Measurements from ENCODE around the gene FBXL19.
A peak's percentile ranks its signal among the peaks of the same experiment; 100 is the strongest.

Gene FBXL19

DNA sequence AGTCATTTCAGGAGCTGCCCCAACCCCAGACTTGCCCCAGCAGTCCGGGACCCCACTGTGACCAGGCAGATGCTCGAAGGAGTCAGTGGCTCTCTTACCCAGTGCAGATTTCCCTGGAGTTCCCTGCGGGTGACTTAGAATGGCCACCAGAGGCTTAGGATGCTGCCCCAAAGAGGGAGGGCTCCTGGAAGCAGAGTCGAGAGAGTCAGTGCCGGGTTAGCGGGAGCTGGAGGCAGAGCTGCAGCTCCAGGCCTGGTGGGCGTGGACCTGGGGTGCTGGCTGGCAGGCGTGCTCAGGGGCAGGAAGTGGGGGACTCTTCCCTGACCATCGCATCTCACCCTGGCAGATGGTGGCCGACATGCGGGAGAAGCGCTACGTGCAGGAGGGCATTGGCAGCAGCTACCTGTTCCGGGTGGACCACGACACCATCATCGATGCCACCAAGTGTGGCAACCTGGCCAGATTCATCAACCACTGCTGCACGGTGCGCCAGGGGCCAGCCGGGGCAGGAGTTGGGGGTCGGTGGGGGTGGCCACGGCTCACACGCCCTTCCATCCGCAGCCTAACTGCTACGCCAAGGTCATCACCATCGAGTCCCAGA is 60.0 kb downstream of the FBXL19 start (continued):
- peak; percentile 42 for TF ChIP-seq SP2 (tag by site-specific recombination; IDR thresholded peaks at IDR 0.05)
- peak; percentile 19; the same call in 1 of the 2 replicates for TF ChIP-seq ZNF146 (tag by site-specific recombination; IDR thresholded peaks at IDR 0.05)
- TF ChIP-seq, protein P1, sequence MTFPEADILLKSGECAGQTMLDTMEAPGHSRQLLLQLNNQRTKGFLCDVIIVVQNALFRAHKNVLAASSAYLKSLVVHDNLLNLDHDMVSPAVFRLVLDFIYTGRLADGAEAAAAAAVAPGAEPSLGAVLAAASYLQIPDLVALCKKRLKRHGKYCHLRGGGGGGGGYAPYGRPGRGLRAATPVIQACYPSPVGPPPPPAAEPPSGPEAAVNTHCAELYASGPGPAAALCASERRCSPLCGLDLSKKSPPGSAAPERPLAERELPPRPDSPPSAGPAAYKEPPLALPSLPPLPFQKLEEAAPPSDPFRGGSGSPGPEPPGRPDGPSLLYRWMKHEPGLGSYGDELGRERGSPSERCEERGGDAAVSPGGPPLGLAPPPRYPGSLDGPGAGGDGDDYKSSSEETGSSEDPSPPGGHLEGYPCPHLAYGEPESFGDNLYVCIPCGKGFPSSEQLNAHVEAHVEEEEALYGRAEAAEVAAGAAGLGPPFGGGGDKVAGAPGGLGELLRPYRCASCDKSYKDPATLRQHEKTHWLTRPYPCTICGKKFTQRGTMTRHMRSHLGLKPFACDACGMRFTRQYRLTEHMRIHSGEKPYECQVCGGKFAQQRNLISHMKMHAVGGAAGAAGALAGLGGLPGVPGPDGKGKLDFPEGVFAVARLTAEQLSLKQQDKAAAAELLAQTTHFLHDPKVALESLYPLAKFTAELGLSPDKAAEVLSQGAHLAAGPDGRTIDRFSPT (tag by site-specific recombination; IDR thresholded peaks at IDR 0.05) = peak; percentile 30; the same call in 1 of the 2 replicates
- 0 out of 2 replicates have a peak, but pooled peaks have one; percentile 21 for TF ChIP-seq ZIC2 (tag by site-specific recombination; IDR thresholded peaks at IDR 0.05)
- TF ChIP-seq ZNF10 (tag by site-specific recombination; IDR thresholded peaks at IDR 0.05) = 0 out of 2 replicates have a peak, but pooled peaks have one; percentile 7

DNA sequence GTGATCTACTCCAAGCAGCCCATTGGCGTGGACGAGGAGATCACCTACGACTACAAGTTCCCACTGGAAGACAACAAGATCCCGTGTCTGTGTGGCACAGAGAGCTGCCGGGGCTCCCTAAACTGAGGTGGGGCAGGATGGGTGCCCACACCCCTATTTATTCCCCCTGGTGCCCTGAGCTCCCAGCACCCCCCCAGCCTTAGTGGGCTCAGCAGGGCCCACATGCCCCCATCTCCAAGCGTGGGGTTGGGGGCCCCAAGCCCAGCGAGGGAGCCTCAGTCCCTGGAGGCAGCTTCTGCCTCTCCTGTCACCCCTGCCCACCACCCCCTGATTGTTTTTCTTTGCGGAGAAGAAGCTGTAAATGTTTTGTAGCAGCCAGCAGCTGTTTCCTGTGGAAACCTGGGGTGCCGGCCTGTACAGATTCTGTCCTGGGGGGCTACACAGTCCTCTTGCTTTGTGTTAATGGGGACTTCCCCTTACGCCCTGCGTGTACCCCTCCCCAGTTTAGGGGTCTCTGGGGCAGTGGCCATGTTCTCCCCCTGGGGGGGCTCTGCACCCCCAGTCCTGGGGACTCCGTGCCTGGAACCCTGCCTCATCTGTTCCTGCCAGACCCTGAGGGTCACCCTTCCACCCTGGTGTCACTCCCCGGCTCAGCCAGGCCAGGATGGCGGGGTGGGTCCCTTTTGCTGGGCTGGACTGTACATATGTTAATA is 60.7 kb downstream of the FBXL19 start:
- ChIA-PET POLR2A (interaction anchor here (0.6 to 2.9 kb wide), 15 partner anchors 11 to 1169 kb away, joined by 3 to 13 read pairs (median 3); partner anchors contain the start of genes FUS, KAT8, PAGR1 and ZNF646), CTCF (interaction anchor here (0.5 to 4.2 kb wide), 52 partner anchors 9 to 1174 kb away, joined by 3 to 25 read pairs (median 4); partner anchors contain the start of genes ARMC5, KAT8, PAGR1 and STX4)
- Histone ChIP-seq H3K4me3 (ENCODE audit: low read depth, low read length) (no peak overlapping the region), H3K36me3 (ENCODE audit: control insufficient read depth in 2 of 2, insufficient read depth in 1 of 2, low read length in 2 of 2) (peaks cover 0 to 81% of the 10 kb centered on the region in 2 experiments; a peak in 2 of 3 replicates), H3K9me3 (ENCODE audit: control insufficient read depth, insufficient read depth, low read depth, low read length) (no peaks in the 10 kb centered on the region), H3K4me1 (ENCODE audit: control insufficient read depth, insufficient read depth, low read length) (no peaks in the 10 kb centered on the region), H3K27ac (ENCODE audit: extremely low read depth, low read depth, low read length) (no peak overlapping the region)
- TF ChIP-seq, protein P2, sequence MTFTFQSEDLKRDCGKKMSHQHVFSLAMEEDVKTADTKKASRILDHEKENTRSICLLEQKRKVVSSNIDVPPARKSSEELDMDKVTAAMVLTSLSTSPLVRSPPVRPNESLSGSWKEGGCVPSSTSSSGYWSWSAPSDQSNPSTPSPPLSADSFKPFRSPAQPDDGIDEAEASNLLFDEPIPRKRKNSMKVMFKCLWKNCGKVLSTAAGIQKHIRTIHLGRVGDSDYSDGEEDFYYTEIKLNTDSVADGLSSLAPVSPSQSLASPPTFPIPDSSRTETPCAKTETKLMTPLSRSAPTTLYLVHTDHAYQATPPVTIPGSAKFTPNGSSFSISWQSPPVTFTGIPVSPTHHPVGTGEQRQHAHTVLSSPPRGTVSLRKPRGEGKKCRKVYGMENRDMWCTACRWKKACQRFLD (tag by site-specific recombination; IDR thresholded peaks at IDR 0.05) = no peak
- TF ChIP-seq, protein P3, sequence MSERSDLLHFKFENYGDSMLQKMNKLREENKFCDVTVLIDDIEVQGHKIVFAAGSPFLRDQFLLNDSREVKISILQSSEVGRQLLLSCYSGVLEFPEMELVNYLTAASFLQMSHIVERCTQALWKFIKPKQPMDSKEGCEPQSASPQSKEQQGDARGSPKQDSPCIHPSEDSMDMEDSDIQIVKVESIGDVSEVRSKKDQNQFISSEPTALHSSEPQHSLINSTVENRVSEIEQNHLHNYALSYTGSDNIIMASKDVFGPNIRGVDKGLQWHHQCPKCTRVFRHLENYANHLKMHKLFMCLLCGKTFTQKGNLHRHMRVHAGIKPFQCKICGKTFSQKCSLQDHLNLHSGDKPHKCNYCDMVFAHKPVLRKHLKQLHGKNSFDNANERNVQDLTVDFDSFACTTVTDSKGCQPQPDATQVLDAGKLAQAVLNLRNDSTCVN (tag by site-specific recombination; optimal IDR thresholded peaks at IDR 0.05) = no peak
- TF ChIP-seq ZNF561 (tag by site-specific recombination; IDR thresholded peaks at IDR 0.05; ENCODE audit: borderline replicate concordance) (no peak), ZNF10 (tag by site-specific recombination; IDR thresholded peaks at IDR 0.05) (0 out of 2 replicates have a peak, but pooled peaks have one; percentile 32), ZBTB21 (tag by site-specific recombination; IDR thresholded peaks at IDR 0.05) (no peak)
- TF ChIP-seq, protein P4, sequence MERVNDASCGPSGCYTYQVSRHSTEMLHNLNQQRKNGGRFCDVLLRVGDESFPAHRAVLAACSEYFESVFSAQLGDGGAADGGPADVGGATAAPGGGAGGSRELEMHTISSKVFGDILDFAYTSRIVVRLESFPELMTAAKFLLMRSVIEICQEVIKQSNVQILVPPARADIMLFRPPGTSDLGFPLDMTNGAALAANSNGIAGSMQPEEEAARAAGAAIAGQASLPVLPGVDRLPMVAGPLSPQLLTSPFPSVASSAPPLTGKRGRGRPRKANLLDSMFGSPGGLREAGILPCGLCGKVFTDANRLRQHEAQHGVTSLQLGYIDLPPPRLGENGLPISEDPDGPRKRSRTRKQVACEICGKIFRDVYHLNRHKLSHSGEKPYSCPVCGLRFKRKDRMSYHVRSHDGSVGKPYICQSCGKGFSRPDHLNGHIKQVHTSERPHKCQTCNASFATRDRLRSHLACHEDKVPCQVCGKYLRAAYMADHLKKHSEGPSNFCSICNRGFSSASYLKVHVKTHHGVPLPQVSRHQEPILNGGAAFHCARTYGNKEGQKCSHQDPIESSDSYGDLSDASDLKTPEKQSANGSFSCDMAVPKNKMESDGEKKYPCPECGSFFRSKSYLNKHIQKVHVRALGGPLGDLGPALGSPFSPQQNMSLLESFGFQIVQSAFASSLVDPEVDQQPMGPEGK (tag by site-specific recombination; IDR thresholded peaks at IDR 0.05) = peak; percentile 67
- TF ChIP-seq, protein P5, sequence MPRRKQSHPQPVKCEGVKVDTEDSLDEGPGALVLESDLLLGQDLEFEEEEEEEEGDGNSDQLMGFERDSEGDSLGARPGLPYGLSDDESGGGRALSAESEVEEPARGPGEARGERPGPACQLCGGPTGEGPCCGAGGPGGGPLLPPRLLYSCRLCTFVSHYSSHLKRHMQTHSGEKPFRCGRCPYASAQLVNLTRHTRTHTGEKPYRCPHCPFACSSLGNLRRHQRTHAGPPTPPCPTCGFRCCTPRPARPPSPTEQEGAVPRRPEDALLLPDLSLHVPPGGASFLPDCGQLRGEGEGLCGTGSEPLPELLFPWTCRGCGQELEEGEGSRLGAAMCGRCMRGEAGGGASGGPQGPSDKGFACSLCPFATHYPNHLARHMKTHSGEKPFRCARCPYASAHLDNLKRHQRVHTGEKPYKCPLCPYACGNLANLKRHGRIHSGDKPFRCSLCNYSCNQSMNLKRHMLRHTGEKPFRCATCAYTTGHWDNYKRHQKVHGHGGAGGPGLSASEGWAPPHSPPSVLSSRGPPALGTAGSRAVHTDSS (tag by site-specific recombination; IDR thresholded peaks at IDR 0.05) = no peak
